Bone marrow (tissue), 2 donors: ENCODE results near the gene SIPA1L3.

Experiments used
- DNase-seq, 2 donors: peaks; one replicate each; lab custom pipeline; 2025; lab: John Stamatoyannopoulos, UW

Gene SIPA1L3

GRCh38 chr19:37977992-37978391 is 71.0 kb downstream of the SIPA1L3 start:
- no peak for DNase-seq

- DNase-seq = no peak
These were observed 72.6 kb downstream of the SIPA1L3 start for GRCh38 chr19:37979547-37980082.

- DNase-seq = no peak
These were observed 73.6 kb downstream of the SIPA1L3 start for GRCh38 chr19:37980419-37981170.

- DNase-seq = no peak
These were observed 74.9 kb downstream of the SIPA1L3 start for GRCh38 chr19:37981785-37982475.

GRCh38 chr19:37982655-37983054 is 75.6 kb downstream of the SIPA1L3 start:
- DNase-seq = no peak

GRCh38 chr19:37983153-37983552 is 76.1 kb downstream of the SIPA1L3 start:
- no peak for DNase-seq

GRCh38 chr19:37983916-37984315 is 76.9 kb downstream of the SIPA1L3 start:
- DNase-seq = no peak

- peak in 1 of 2 donors; percentile 57 for DNase-seq
These were observed 79.2 kb downstream of the SIPA1L3 start for GRCh38 chr19:37986048-37986750.

GRCh38 chr19:37987356-37988332 is 80.6 kb downstream of the SIPA1L3 start:
- no peak for DNase-seq

GRCh38 chr19:37988758-37989635 is 82.0 kb downstream of the SIPA1L3 start:
- no peak for DNase-seq

- no peak for DNase-seq
These were observed 82.8 kb downstream of the SIPA1L3 start for GRCh38 chr19:37989855-37990254.

GRCh38 chr19:37990362-37990761 is 83.4 kb downstream of the SIPA1L3 start:
- no peak for DNase-seq

- DNase-seq = no peak
These were observed 84.3 kb downstream of the SIPA1L3 start for GRCh38 chr19:37991176-37991835.

- DNase-seq = no peak
These were observed 84.8 kb downstream of the SIPA1L3 start for GRCh38 chr19:37991841-37992248.

- DNase-seq = no peak
These were observed 85.8 kb downstream of the SIPA1L3 start for GRCh38 chr19:37992761-37993160.

- DNase-seq = no peak
These were observed 87.8 kb downstream of the SIPA1L3 start for GRCh38 chr19:37994823-37995130.

- DNase-seq = no peak
These were observed 88.3 kb downstream of the SIPA1L3 start for GRCh38 chr19:37995346-37995745.

- peak in 1 of 2 donors; percentile 2 for DNase-seq
These were observed 90.9 kb downstream of the SIPA1L3 start for GRCh38 chr19:37997911-37998344.

- DNase-seq = no peak
These were observed 91.8 kb downstream of the SIPA1L3 start for GRCh38 chr19:37998801-37999308.
